Liver (tissue), 3 donors: ENCODE measurements around the gene DDX25.

Experiments
- ATF3 ChIP-seq: IDR thresholded peaks from 2 replicates; pipeline ENCODE4 v1.6.1; 2016; ENCODE audit warnings: antibody characterized with exemption
- CTCF ChIP-seq: fragments of 150-350 bp; IDR thresholded peaks from 2 replicates; pipeline ENCODE4 v1.5.1; 2017; ENCODE audit warnings: improper control_type of control experiment, low read depth, low read length; ENCODE audit not compliant: missing input control
- EGR1 ChIP-seq, 2 donors: IDR thresholded peaks; 2 replicates each; pipeline ENCODE4 v1.6.1; 2016 to 2018; ENCODE audit warnings: antibody characterized with exemption in 2 of 2, low read depth in 2 of 2
- FOXA1 ChIP-seq: IDR thresholded peaks from 2 replicates; pipeline ENCODE4 v1.6.1; 2016; ENCODE audit warnings: antibody characterized with exemption
- GABPA ChIP-seq, 2 donors: IDR thresholded peaks in 1 of 2; conservative IDR thresholded peaks in 1 of 2; 2 replicates each; pipeline ENCODE4 v1.6.1; 2016; ENCODE audit warnings: antibody characterized with exemption in 2 of 2, mild to moderate bottlenecking in 1 of 2, moderate library complexity in 1 of 2
- MAX ChIP-seq: IDR thresholded peaks from 2 replicates; pipeline ENCODE4 v1.6.1; 2016; ENCODE audit warnings: antibody characterized with exemption
- NR2F2 ChIP-seq: IDR thresholded peaks from 2 replicates; pipeline ENCODE4 v1.6.1; 2016; ENCODE audit warnings: antibody characterized with exemption
- RAD21 ChIP-seq, 2 donors: IDR thresholded peaks; 2 replicates each; pipeline ENCODE4 v1.6.1; 2016; ENCODE audit warnings: antibody characterized with exemption in 2 of 2, mild to moderate bottlenecking in 2 of 2
- REST ChIP-seq: IDR thresholded peaks from 2 replicates; pipeline ENCODE4 v1.6.1; 2016; ENCODE audit warnings: antibody characterized with exemption, mild to moderate bottlenecking
- TAF1 ChIP-seq: conservative IDR thresholded peaks from 2 replicates; pipeline ENCODE4 v1.6.1; 2016; ENCODE audit warnings: antibody characterized with exemption, mild to moderate bottlenecking
- YY1 ChIP-seq: IDR thresholded peaks from 2 replicates; pipeline ENCODE4 v1.6.1; 2016; ENCODE audit warnings: antibody characterized with exemption, mild to moderate bottlenecking
- ZBTB33 ChIP-seq: IDR thresholded peaks from 2 replicates; pipeline ENCODE4 v1.6.1; 2016; ENCODE audit warnings: antibody characterized with exemption
- donor health status: healthy.
- donor health status: healthy.

- TF ChIP-seq CTCF = no peak
- no peak for TF ChIP-seq YY1
- no peak for TF ChIP-seq ATF3
- TF ChIP-seq MAX = no peak
- TF ChIP-seq EGR1 (IDR thresholded peaks at IDR 0.05; ENCODE audit: low read depth in 2 of 2) = no peak
- no peak for TF ChIP-seq TAF1
- no peak for TF ChIP-seq ZBTB33
- no peak for TF ChIP-seq FOXA1
- no peak for TF ChIP-seq RAD21 (IDR thresholded peaks at IDR 0.05)
- TF ChIP-seq GABPA (IDR thresholded peaks at IDR 0.05 in 1 of 2, conservative IDR thresholded peaks at IDR 0.05 in 1 of 2) = no peak
- no peak for TF ChIP-seq NR2F2
- no peak for TF ChIP-seq REST
These were observed 48.7 kb downstream of the DDX25 start for GRCh38 chr11:125952973-125953372.
